Stimulated activated CD4-positive, alpha-beta T cell treated with anti-CD3 and anti-CD28 coated beads, Interleukin-15, amount 100 ng/mL, for 48 hours (primary cell): ENCODE data around the gene SOCS1.
A peak's percentile ranks its signal among the peaks of the same experiment; 100 is the strongest.

ENCODE experiments used
- DNase-seq, 2 donors: peaks; one replicate each; pipeline ENCODE4 v3.0.0-alpha.2; 2020; ENCODE audit warnings: low read depth in 2 of 2

SOCS1 gene

GRCh38 chr16:11285842-11286241, 29.8 kb upstream of the SOCS1 start:
- no peak for DNase-seq

GRCh38 chr16:11283820-11284248, 27.8 kb upstream of the SOCS1 start:
- DNase-seq: no peak

GRCh38 chr16:11280616-11281522, 24.9 kb upstream of the SOCS1 start, which contains the start of gene PRM1:
TSS of gene PRM1 (minus strand) at chr16:11281330. CDS start at chr16:11281238, 92 bp downstream.
- DNase-seq: no peak

GRCh38 chr16:11278681-11279628, 23.0 kb upstream of the SOCS1 start:
- DNase-seq: no peak

- no peak for DNase-seq
Observed at GRCh38 chr16:11277607-11278337, 21.8 kb upstream of the SOCS1 start.

- no peak for DNase-seq
Observed at GRCh38 chr16:11276896-11277593, 21.0 kb upstream of the SOCS1 start.

GRCh38 chr16:11276143-11276895, 20.3 kb upstream of the SOCS1 start, which contains the start of gene PRM2:
TSS of gene PRM2 (minus strand) at chr16:11276480. CDS start at chr16:11276370, 110 bp downstream.
- no peak for DNase-seq

GRCh38 chr16:11274964-11275363, 19.0 kb upstream of the SOCS1 start:
- no peak for DNase-seq

- DNase-seq: no peak
Observed at GRCh38 chr16:11273721-11274324, 17.8 kb upstream of the SOCS1 start.

GRCh38 chr16:11272921-11273720, 17.1 kb upstream of the SOCS1 start, which contains the start of gene PRM3:
TSS of gene PRM3 (minus strand) at chr16:11273629. CDS start at chr16:11273595, 34 bp downstream.
- no peak for DNase-seq

- no peak for DNase-seq
Observed at GRCh38 chr16:11272484-11272883, 16.5 kb upstream of the SOCS1 start.

GRCh38 chr16:11271610-11272009, 15.6 kb upstream of the SOCS1 start:
- DNase-seq: no peak

GRCh38 chr16:11270602-11271162, 14.7 kb upstream of the SOCS1 start:
- DNase-seq: no peak

GRCh38 chr16:11268921-11269375, 12.9 kb upstream of the SOCS1 start, which contains the start of gene TNP2:
TSS of gene TNP2 (minus strand) at chr16:11269325. CDS start at chr16:11269262, 63 bp downstream.
- DNase-seq: no peak

- DNase-seq: no peak
Observed at GRCh38 chr16:11265124-11265523, 9.1 kb upstream of the SOCS1 start.

- DNase-seq: no peak
Observed at GRCh38 chr16:11264155-11264832, 8.3 kb upstream of the SOCS1 start.

GRCh38 chr16:11263737-11264136, 7.7 kb upstream of the SOCS1 start:
- DNase-seq: peak; percentile 59

- DNase-seq: no peak
Observed at GRCh38 chr16:11262915-11263314, 6.9 kb upstream of the SOCS1 start.
